ENCODE results near the gene SIGLEC14. TPM values are rescaled to one million over a fixed set of nuclear protein-coding genes. Genes with fewer than 3 reads are reported as not detected.
"Not testable (repeated sequence)": the region's sequence is repeated elsewhere in the genome, so short reads cannot be mapped to it uniquely, and the experiment has no call there.

SIGLEC14 gene
- not detected for total RNA-seq (ENCODE audit: unreplicated experiment)
- long read RNA-seq, result 0 reads

DNA sequence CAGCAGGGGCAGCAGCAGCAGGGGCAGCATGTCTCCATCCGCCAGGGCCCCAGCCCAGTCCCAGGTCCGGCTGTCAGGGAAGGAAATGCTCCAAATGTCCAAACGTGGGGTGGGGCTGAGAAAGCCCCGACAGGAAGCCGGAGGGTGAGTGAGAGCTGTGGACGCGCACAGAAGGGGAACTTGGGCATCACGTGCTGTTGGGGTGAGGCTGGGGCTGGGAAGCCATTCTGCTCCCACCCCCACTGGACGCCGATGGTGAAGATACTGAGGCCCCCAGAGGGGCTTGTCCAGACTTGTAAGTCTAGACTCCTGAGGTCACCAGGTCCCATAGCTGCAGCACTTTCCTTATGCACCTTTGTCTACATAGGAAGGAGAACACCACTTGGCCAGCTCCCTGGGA, at the start of gene SIGLEC14:
SIGLEC14 (minus strand) TSS at position 96 of the 400 bp plus-strand sequence; CDS start at position 30, 66 bp downstream.
- not testable (repeated sequence) for H3K4me3 Mint-ChIP-seq (ENCODE audit: unreplicated experiment); H3K27me3 Mint-ChIP-seq (ENCODE audit: unreplicated experiment); H3K9me3 Mint-ChIP-seq (ENCODE audit: unreplicated experiment); H3K27ac Mint-ChIP-seq (ENCODE audit: unreplicated experiment); DNase-seq; H3K36me3 Mint-ChIP-seq (ENCODE audit: unreplicated experiment); H3K4me1 Mint-ChIP-seq (ENCODE audit: low read depth, unreplicated experiment)

DNA sequence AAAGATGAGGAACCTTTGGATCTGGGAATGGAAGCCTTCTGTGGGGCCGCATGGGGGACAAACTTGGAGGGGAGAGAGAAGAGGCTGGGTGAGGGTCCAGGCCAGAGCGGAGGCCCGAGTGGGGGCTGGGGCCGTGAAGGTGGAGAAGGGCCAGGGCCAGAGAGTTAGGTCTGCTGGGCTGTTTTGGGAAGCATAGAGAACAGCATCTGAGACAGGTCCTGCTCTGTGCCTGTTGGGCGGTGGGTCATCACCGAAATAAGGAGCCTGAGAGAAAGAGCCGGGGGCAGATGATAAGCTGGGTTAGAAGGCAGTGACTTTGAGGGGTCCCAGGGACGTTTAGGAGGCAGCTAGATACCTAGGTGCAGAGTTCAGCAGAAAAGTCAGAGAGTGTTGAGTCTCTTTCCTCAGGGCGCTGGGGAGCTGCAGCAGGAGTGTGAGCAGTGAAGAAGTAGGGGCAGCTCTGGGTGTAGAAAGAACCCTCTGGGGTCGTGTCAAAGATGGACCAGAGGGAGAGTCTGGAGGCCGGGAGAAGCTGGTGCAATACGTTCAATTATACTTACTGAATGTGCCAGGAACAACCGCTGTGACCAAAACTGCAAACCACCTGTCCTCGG, 49.2 kb upstream of the SIGLEC14 start:
- Mint-ChIP-seq H3K27me3 (ENCODE audit: unreplicated experiment) (peaks cover 8% of the 10 kb centered on the region), H3K4me1 (ENCODE audit: low read depth, unreplicated experiment) (peaks cover 12% of the 10 kb centered on the region), H3K36me3 (ENCODE audit: unreplicated experiment) (peaks cover 42% of the 10 kb centered on the region), H3K9me3 (ENCODE audit: unreplicated experiment) (peaks cover 16% of the 10 kb centered on the region), H3K27ac (ENCODE audit: unreplicated experiment) (no peak overlapping the region), H3K4me3 (ENCODE audit: unreplicated experiment) (no peak overlapping the region)
- DNase-seq, result no peak
- no peak for TF ChIP-seq CTCF (IDR thresholded peaks at IDR 0.05; ENCODE audit: partially characterized antibody, unreplicated experiment)

DNA sequence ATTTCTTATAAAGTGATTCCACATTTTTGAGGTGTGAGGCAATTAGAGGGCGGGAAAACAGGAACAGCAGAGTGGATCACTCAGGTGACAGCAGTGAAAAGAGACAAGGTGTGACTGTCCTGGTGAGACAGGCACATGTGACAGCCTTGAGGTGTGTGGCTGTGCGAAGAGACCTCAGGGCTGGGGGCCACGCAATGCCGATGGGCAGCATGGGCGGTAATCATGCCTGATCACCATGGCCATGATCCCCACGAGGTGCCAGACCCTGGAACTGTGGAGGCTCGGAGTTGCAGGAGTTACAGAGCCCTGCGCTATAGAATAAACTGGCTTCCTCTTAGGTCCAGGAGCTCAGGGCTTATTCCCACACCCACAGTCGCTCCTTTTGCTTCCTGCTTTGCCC, 48.5 kb upstream of the SIGLEC14 start:
- Mint-ChIP-seq H3K4me3 (ENCODE audit: unreplicated experiment) (no peak overlapping the region), H3K27me3 (ENCODE audit: unreplicated experiment) (peaks cover 8% of the 10 kb centered on the region), H3K4me1 (ENCODE audit: low read depth, unreplicated experiment) (peaks cover 12% of the 10 kb centered on the region), H3K9me3 (ENCODE audit: unreplicated experiment) (peaks cover 17% of the 10 kb centered on the region), H3K27ac (ENCODE audit: unreplicated experiment) (no peak overlapping the region), H3K36me3 (ENCODE audit: unreplicated experiment) (peaks cover 36% of the 10 kb centered on the region)
- TF ChIP-seq CTCF (IDR thresholded peaks at IDR 0.05; ENCODE audit: partially characterized antibody, unreplicated experiment), result no peak
- DNase-seq, result no peak

GRCh38 chr19:51694318-51695085, 47.9 kb upstream of the SIGLEC14 start:
- DNase-seq, result no peak
- H3K4me3 Mint-ChIP-seq (ENCODE audit: unreplicated experiment), result no peak overlapping the region
- peaks cover 36% of the 10 kb centered on the region for H3K36me3 Mint-ChIP-seq (ENCODE audit: unreplicated experiment)

GRCh38 chr19:51693819-51694218, 47.2 kb upstream of the SIGLEC14 start:
- H3K4me1 Mint-ChIP-seq (ENCODE audit: low read depth, unreplicated experiment), result peaks cover 12% of the 10 kb centered on the region
- peaks cover 36% of the 10 kb centered on the region for H3K36me3 Mint-ChIP-seq (ENCODE audit: unreplicated experiment)
- H3K4me3 Mint-ChIP-seq (ENCODE audit: unreplicated experiment), result peak overlapping the region; percentile 25
- DNase-seq, result no peak
- peaks cover 19% of the 10 kb centered on the region for H3K9me3 Mint-ChIP-seq (ENCODE audit: unreplicated experiment)
- no peak for TF ChIP-seq CTCF (IDR thresholded peaks at IDR 0.05; ENCODE audit: partially characterized antibody, unreplicated experiment)
- peak overlapping the region; percentile 18 for H3K27ac Mint-ChIP-seq (ENCODE audit: unreplicated experiment)
- peaks cover 8% of the 10 kb centered on the region for H3K27me3 Mint-ChIP-seq (ENCODE audit: unreplicated experiment)

More at GRCh38 chr19:51694318-51695085, 47.9 kb upstream of the SIGLEC14 start:
- H3K9me3 Mint-ChIP-seq (ENCODE audit: unreplicated experiment), result peaks cover 19% of the 10 kb centered on the region
- no peak for TF ChIP-seq CTCF (IDR thresholded peaks at IDR 0.05; ENCODE audit: partially characterized antibody, unreplicated experiment)
- H3K27me3 Mint-ChIP-seq (ENCODE audit: unreplicated experiment), result peaks cover 8% of the 10 kb centered on the region
- H3K27ac Mint-ChIP-seq (ENCODE audit: unreplicated experiment), result peak overlapping the region; percentile 18
- peaks cover 12% of the 10 kb centered on the region for H3K4me1 Mint-ChIP-seq (ENCODE audit: low read depth, unreplicated experiment)
